H1 (cell line): Measurements from ENCODE around the gene REPS2. TPM values are rescaled to one million over a fixed set of nuclear protein-coding genes. Genes with fewer than 3 reads are reported as not detected.

Experiments used
- CTCF ChIA-PET: fragments of 300-600 bp; sonication (Branson Sonifier 250); formaldehyde crosslinking; loops from one replicate; lab custom pipeline; 2021; ENCODE audit not compliant: partially characterized antibody; lab: Charles Lee
- POLR2A ChIA-PET: fragments of 300-600 bp; sonication (Branson Sonifier 250); formaldehyde crosslinking; loops from one replicate; lab custom pipeline; 2021; ENCODE audit warnings: inconsistent platforms; ENCODE audit not compliant: partially characterized antibody; lab: Charles Lee
- DNase-seq, 2 experiments: peaks; one replicate each; pipeline versions ENCODE4 v3.0.0 to v3.0.0-alpha.2; 2010 to 2022; ENCODE audit warnings: low spot score in 2 of 2, low read depth in 1 of 2, mixed read lengths in 1 of 2
- FAIRE-seq: peaks from 2 replicates; lab custom pipeline; 2011; peaks lifted over from hg19 to GRCh38; lab: Jason Lieb, UNC
- H2AFZ ChIP-seq: 2 replicates; pipeline ENCODE4 v1.8.1; 2012; ENCODE audit warnings: low read length, inconsistent platforms
- H2AK5ac ChIP-seq: 2 replicates; pipeline ENCODE4 v1.6.1; 2013; ENCODE audit warnings: low read depth, low read length
- H2BK120ac ChIP-seq: replicated peaks from 2 replicates; pipeline ENCODE3; 2013; ENCODE audit warnings: low read depth, low read length, inconsistent platforms
- H2BK12ac ChIP-seq: 2 replicates; pipeline ENCODE4 v1.6.1; 2013; ENCODE audit warnings: low read depth, low read length
- H2BK15ac ChIP-seq: 2 replicates; pipeline ENCODE4 v1.6.1; 2013; ENCODE audit warnings: low read length
- H2BK20ac ChIP-seq: 2 replicates; pipeline ENCODE4 v1.6.1; 2013; ENCODE audit warnings: low read length
- H2BK5ac ChIP-seq: 2 replicates; pipeline ENCODE4 v1.6.1; 2013; ENCODE audit warnings: low read depth, low read length
- H3K14ac ChIP-seq: 2 replicates; pipeline ENCODE4 v1.6.1; 2013; ENCODE audit warnings: inconsistent platforms; ENCODE audit not compliant: insufficient read length
- H3K18ac ChIP-seq: 2 replicates; pipeline ENCODE4 v1.6.1; 2013; ENCODE audit warnings: low read length; ENCODE audit errors: extremely low read depth
- H3K23ac ChIP-seq: 2 replicates; pipeline ENCODE4 v1.6.1; 2013; ENCODE audit warnings: inconsistent platforms; ENCODE audit not compliant: insufficient read length
- H3K23me2 ChIP-seq: 2 replicates; pipeline ENCODE4 v1.6.1; 2013; ENCODE audit warnings: low read depth, low read length
- H3K27ac ChIP-seq: 2 replicates; pipeline ENCODE4 v1.6.1; 2011; ENCODE audit warnings: low read depth, low read length, inconsistent platforms
- H3K27me3 ChIP-seq, 4 experiments: replicated peaks in 1 of 4; 1 replicate in 1 of 4; 2 replicates in 3 of 4; pipeline versions ENCODE4 v1.6.1 to v1.8.1; 2011 to 2013; ENCODE audit warnings: low read length in 3 of 4, mild to moderate bottlenecking in 3 of 4, inconsistent platforms in 2 of 4, mixed read lengths in 2 of 4, moderate library complexity in 1 of 4; ENCODE audit not compliant: control insufficient read depth in 3 of 4, insufficient read depth in 3 of 4; ENCODE audit errors: extremely low read depth in 1 of 4
- H3K36me3 ChIP-seq, 4 experiments: 2 replicates each; pipeline versions ENCODE4 v1.6.1 to v1.8.1; 2011 to 2013; ENCODE audit warnings: mild to moderate bottlenecking in 4 of 4, low read length in 3 of 4, moderate library complexity in 2 of 4, control low read depth in 1 of 4, inconsistent platforms in 1 of 4; ENCODE audit not compliant: insufficient read depth in 4 of 4, control insufficient read depth in 2 of 4
- H3K4ac ChIP-seq: replicated peaks from 2 replicates; pipeline ENCODE3; 2013; ENCODE audit warnings: low read length, low read depth, mixed read lengths, inconsistent platforms; ENCODE audit not compliant: insufficient read length
- H3K4me1 ChIP-seq, 4 experiments: replicated peaks in 1 of 4; 1 replicate in 1 of 4; 2 replicates in 3 of 4; pipeline versions ENCODE4 v1.6.1 to v1.8.1; 2011 to 2013; ENCODE audit warnings: low read length in 3 of 4, inconsistent platforms in 2 of 4, mixed read lengths in 1 of 4; ENCODE audit not compliant: insufficient read depth in 4 of 4, control insufficient read depth in 3 of 4
- H3K4me2 ChIP-seq, 2 experiments: 2 replicates each; pipeline versions ENCODE4 v1.6.1 to v1.8.1; 2011 to 2013; ENCODE audit warnings: low read depth in 2 of 2, low read length in 2 of 2, control low read depth in 1 of 2, inconsistent platforms in 1 of 2, mild to moderate bottlenecking in 1 of 2; ENCODE audit not compliant: insufficient read depth in 1 of 2
- H3K4me3 ChIP-seq, 4 experiments: fragments of 200-600, 300-600 bp in 1 of 4; sonication (generic), shearing (Covaris generic), sonication (Bioruptor Twin) in 1 of 4; 2 replicates each; pipeline versions ENCODE4 v1.5.1 to v1.8.1; 2011 to 2016; ENCODE audit warnings: low read length in 4 of 4, low read depth in 3 of 4, control low read depth in 2 of 4, inconsistent platforms in 2 of 4, mild to moderate bottlenecking in 2 of 4, mixed read lengths in 1 of 4, moderate library complexity in 1 of 4; ENCODE audit not compliant: insufficient read depth in 2 of 4; ENCODE audit errors: extremely low read depth in 1 of 4
- H3K56ac ChIP-seq: replicated peaks from 2 replicates; pipeline ENCODE3; 2013; ENCODE audit warnings: low read depth, mild to moderate bottlenecking, mixed read lengths, low read length, inconsistent platforms; ENCODE audit not compliant: insufficient read length
- H3K79me1 ChIP-seq: 2 replicates; pipeline ENCODE4 v1.6.1; 2013; ENCODE audit warnings: low read depth, low read length, control low read depth
- H3K79me2 ChIP-seq, 2 experiments: 2 replicates each; pipeline versions ENCODE4 v1.6.1 to v1.8.1; 2012 to 2013; ENCODE audit warnings: low read length in 2 of 2, mild to moderate bottlenecking in 2 of 2, inconsistent platforms in 1 of 2; ENCODE audit not compliant: insufficient read depth in 2 of 2, control insufficient read depth in 1 of 2
- H3K9ac ChIP-seq, 4 experiments: replicated peaks in 1 of 4; 1 replicate in 1 of 4; 2 replicates in 3 of 4; pipeline versions ENCODE4 v1.6.1 to v1.8.1; 2011 to 2013; ENCODE audit warnings: low read depth in 3 of 4, low read length in 3 of 4, control low read depth in 2 of 4, mild to moderate bottlenecking in 2 of 4, moderate library complexity in 2 of 4, inconsistent platforms in 1 of 4; ENCODE audit errors: extremely low read depth in 1 of 4
- H3K9me3 ChIP-seq, 2 experiments: 2 replicates each; pipeline versions ENCODE4 v1.6.1 to v1.8.1; 2012 to 2013; ENCODE audit warnings: mild to moderate bottlenecking in 2 of 2, moderate library complexity in 2 of 2, control low read depth in 1 of 2, inconsistent platforms in 1 of 2, low read depth in 1 of 2, low read length in 1 of 2, mixed read lengths in 1 of 2; ENCODE audit not compliant: insufficient read depth in 2 of 2
- H4K20me1 ChIP-seq, 2 experiments: replicated peaks in 1 of 2; 2 replicates each; pipeline versions ENCODE3 to v1.8.1; 2011 to 2013; ENCODE audit warnings: inconsistent platforms in 2 of 2, low read length in 2 of 2, mild to moderate bottlenecking in 1 of 2; ENCODE audit not compliant: insufficient read depth in 2 of 2, control insufficient read depth in 1 of 2
- H4K5ac ChIP-seq: 2 replicates; pipeline ENCODE4 v1.6.1; 2013; ENCODE audit warnings: low read length, low read depth, mixed read lengths, inconsistent platforms; ENCODE audit not compliant: insufficient read length
- H4K8ac ChIP-seq: 2 replicates; pipeline ENCODE4 v1.8.0; 2013; ENCODE audit warnings: mild to moderate bottlenecking, moderate library complexity, low read length, inconsistent platforms; ENCODE audit not compliant: insufficient read depth; ENCODE audit errors: extremely low read depth
- H4K91ac ChIP-seq: replicated peaks from 2 replicates; pipeline ENCODE3; 2013; ENCODE audit warnings: low read length, mixed read lengths, inconsistent platforms; ENCODE audit not compliant: insufficient read length
- BCL11A ChIP-seq, 2 experiments: IDR thresholded peaks; one replicate each; pipeline ENCODE4 v1.6.1; 2011; ENCODE audit warnings: low read depth in 2 of 2, low read length in 2 of 2, mild to moderate bottlenecking in 2 of 2
- HDAC2 ChIP-seq, 2 experiments: fragments of 300-600 bp in 1 of 2; sonication (generic) in 1 of 2; IDR thresholded peaks; 2 replicates each; pipeline ENCODE4 v1.6.1; 2011 to 2012; ENCODE audit warnings: low read depth in 2 of 2, low read length in 2 of 2, mild to moderate bottlenecking in 2 of 2, moderate library complexity in 2 of 2, borderline replicate concordance in 1 of 2, inconsistent platforms in 1 of 2
- JUN ChIP-seq: IDR thresholded peaks from 2 replicates; pipeline ENCODE4 v1.6.1; 2011; ENCODE audit warnings: low read depth, mild to moderate bottlenecking, improper control_type of control experiment, low read length
- KDM4A ChIP-seq: IDR thresholded peaks from one replicate; pipeline ENCODE4 v1.7.1; 2012; ENCODE audit warnings: low read depth, mild to moderate bottlenecking, moderate library complexity, low read length, inconsistent platforms; ENCODE audit not compliant: severe bottlenecking
- KDM5A ChIP-seq: fragments of 200-600 bp; IDR thresholded peaks from 2 replicates; pipeline ENCODE4 v1.7.1; 2012; ENCODE audit warnings: mild to moderate bottlenecking, low read length, inconsistent platforms, mixed read lengths
- NANOG ChIP-seq: IDR thresholded peaks from 2 replicates; pipeline ENCODE4 v1.6.1; 2011; ENCODE audit warnings: low read length, low read depth, mild to moderate bottlenecking, inconsistent platforms; ENCODE audit not compliant: insufficient read depth, poor library complexity, severe bottlenecking
- NRF1 ChIP-seq: IDR thresholded peaks from 2 replicates; pipeline ENCODE4 v1.6.1; 2011; ENCODE audit warnings: mild to moderate bottlenecking, low read depth, low read length, improper control_type of control experiment
- PHF8 ChIP-seq: fragments of 200-600 bp; sonication (generic); conservative IDR thresholded peaks from 2 replicates; pipeline ENCODE4 v1.7.1; 2012; ENCODE audit warnings: low read depth, mild to moderate bottlenecking, inconsistent platforms, low read length, moderate library complexity
- SIRT6 ChIP-seq: IDR thresholded peaks from one replicate; pipeline ENCODE4 v1.7.1; 2012; ENCODE audit warnings: low read length, inconsistent platforms
- SRF ChIP-seq: IDR thresholded peaks from 2 replicates; pipeline ENCODE4 v1.6.1; 2011; ENCODE audit warnings: mild to moderate bottlenecking, low read depth, low read length, moderate library complexity
- TBP ChIP-seq: IDR thresholded peaks from 2 replicates; pipeline ENCODE4 v1.6.1; 2011; ENCODE audit warnings: low read depth, low read length, improper control_type of control experiment
- TCF12 ChIP-seq: IDR thresholded peaks from 2 replicates; pipeline ENCODE4 v1.6.1; 2011; ENCODE audit warnings: low read depth, mild to moderate bottlenecking, low read length
- polyA plus RNA-seq, 7 experiments: library from polyadenylated mRNA; depleted of rRNA in 3 of 7; stranded (reverse) in 5 of 7; unstranded in 2 of 7; fragments of >200 nt in 5 of 7; fragments of 200-250 nt in 2 of 7; gene quantifications; 1 replicate in 5 of 7; 2 replicates in 1 of 7; 4 replicates in 1 of 7; pipeline versions ENCODE4 v1.2.1 to v1.2.3, GENCODE V29; 2011 to 2013; ENCODE audit warnings: missing spikeins in 2 of 7, mixed read lengths in 2 of 7
- total RNA-seq: library from RNA; stranded (reverse); fragmentation: NEBNext Ultra II Directional; extraction: Animal tissue kit (Norgen Biotek cat#: 25700); gene quantifications from 2 replicates; pipeline ENCODE4 v1.2.1, GENCODE V29; 2021
- TF ChIP-seq, protein P1 (sequence below): IDR thresholded peaks from 2 replicates; pipeline ENCODE4 v1.6.1; 2012; ENCODE audit warnings: low read length, inconsistent platforms
- TF ChIP-seq, protein P2 (sequence below): IDR thresholded peaks from 2 replicates; pipeline ENCODE4 v1.6.1; 2012; ENCODE audit warnings: inconsistent platforms

REPS2 gene
- total and polyA plus RNA-seq, 2 of the 8 experiments (the other 6 are each of a cell fraction or from before 2014, with no cell fraction given): 0.79 to 4.3 TPM

DNA sequence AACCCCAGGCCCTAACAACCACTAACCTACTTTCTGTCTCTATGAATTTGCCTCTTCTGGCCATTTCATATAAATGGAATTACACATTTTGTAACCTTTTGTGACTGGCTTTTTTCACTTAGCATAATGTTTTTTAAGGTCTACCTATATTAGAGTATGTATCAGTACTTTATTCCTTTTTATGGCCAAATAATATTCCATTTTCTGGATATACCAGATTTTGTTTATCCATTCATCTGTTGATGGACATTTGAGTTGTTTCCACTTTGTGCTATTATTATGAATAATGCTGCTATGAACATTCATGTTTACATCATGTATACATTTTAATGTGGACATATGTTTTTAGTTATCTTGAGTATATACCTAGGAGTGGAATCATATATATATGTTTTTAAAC, 35.5 kb downstream of the REPS2 start:
- FAIRE-seq (no peak), DNase-seq (no peak)
- H2BK20ac ChIP-seq: no peak overlapping the region
- H3K56ac ChIP-seq: no peak overlapping the region
- no peaks in the 10 kb centered on the region for H3K36me3 ChIP-seq
- H3K27me3 ChIP-seq: no peaks in the 10 kb centered on the region
- no peaks in the 10 kb centered on the region for H3K79me2 ChIP-seq
- no peak overlapping the region for H3K4ac ChIP-seq
- no peak overlapping the region for H3K4me3 ChIP-seq
- H3K9me3 ChIP-seq: no peaks in the 10 kb centered on the region
- H3K23me2 ChIP-seq: no peaks in the 10 kb centered on the region
- no peak overlapping the region for H2BK12ac ChIP-seq
- H3K79me1 ChIP-seq: no peaks in the 10 kb centered on the region
- H2BK120ac ChIP-seq: no peak overlapping the region
- H2BK15ac ChIP-seq: no peak overlapping the region
- H4K5ac ChIP-seq: no peak overlapping the region
- no peak overlapping the region for H3K4me2 ChIP-seq
- no peak overlapping the region for H3K23ac ChIP-seq
- H4K91ac ChIP-seq: no peak overlapping the region
- ChIA-PET POLR2A (no interaction called here), CTCF (no interaction called here)
- H4K8ac ChIP-seq: no peak overlapping the region
- no peak overlapping the region for H3K9ac ChIP-seq
- H2AFZ ChIP-seq: no peak overlapping the region
- H3K27ac ChIP-seq: no peak overlapping the region
- H3K14ac ChIP-seq: no peak overlapping the region
- H2AK5ac ChIP-seq: no peak overlapping the region
- no peaks in the 10 kb centered on the region for H4K20me1 ChIP-seq
- no peaks in the 10 kb centered on the region for H3K4me1 ChIP-seq
- no peak overlapping the region for H2BK5ac ChIP-seq
- no peak overlapping the region for H3K18ac ChIP-seq
- no peak for TF ChIP-seq NRF1
- TF ChIP-seq SIRT6: no peak
- TF ChIP-seq NANOG: no peak
- TF ChIP-seq BCL11A (IDR thresholded peaks at IDR 0.05; ENCODE audit: low read depth in 2 of 2, low read length in 2 of 2): no peak
- TF ChIP-seq KDM4A: no peak
- TF ChIP-seq TCF12: no peak
- TF ChIP-seq, protein P1, sequence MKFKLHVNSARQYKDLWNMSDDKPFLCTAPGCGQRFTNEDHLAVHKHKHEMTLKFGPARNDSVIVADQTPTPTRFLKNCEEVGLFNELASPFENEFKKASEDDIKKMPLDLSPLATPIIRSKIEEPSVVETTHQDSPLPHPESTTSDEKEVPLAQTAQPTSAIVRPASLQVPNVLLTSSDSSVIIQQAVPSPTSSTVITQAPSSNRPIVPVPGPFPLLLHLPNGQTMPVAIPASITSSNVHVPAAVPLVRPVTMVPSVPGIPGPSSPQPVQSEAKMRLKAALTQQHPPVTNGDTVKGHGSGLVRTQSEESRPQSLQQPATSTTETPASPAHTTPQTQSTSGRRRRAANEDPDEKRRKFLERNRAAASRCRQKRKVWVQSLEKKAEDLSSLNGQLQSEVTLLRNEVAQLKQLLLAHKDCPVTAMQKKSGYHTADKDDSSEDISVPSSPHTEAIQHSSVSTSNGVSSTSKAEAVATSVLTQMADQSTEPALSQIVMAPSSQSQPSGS: no peak
- TF ChIP-seq HDAC2 (IDR thresholded peaks at IDR 0.05; ENCODE audit: borderline replicate concordance in 1 of 2, low read depth in 2 of 2, low read length in 2 of 2): no peak
- TF ChIP-seq, protein P2, sequence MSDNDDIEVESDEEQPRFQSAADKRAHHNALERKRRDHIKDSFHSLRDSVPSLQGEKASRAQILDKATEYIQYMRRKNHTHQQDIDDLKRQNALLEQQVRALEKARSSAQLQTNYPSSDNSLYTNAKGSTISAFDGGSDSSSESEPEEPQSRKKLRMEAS: no peak
- no peak for TF ChIP-seq KDM5A
- TF ChIP-seq PHF8: no peak
- TF ChIP-seq JUN: no peak
- TF ChIP-seq TBP: no peak
- no peak for TF ChIP-seq SRF
